ENCODE measurements around the gene HMX1.

The HMX1 gene

GRCh38 chr4:8844976-8845690 is 26.5 kb downstream of the HMX1 start:
- TF ChIP-seq CTCF (conservative IDR thresholded peaks at IDR 0.05) = no peak
- no peak overlapping the region for H3K27ac ChIP-seq

DNA sequence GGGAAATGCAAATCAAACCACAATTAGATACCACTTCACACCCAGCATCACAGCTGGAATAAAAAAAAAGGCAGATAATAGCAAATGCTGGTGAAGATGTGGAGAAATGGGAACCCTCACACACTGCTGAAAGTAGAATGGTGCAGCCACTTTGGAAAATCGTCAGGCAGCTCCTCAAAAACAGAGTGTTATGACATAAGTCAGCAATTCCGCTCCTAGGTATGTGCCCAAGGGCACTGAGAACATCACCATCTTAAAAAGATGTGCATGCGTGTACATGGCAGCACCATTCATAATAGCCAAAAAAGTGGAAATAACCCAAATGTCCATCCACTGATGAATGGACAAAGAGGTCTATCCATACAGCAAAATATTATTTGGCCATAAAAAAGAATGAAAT is 28.0 kb downstream of the HMX1 start:
- no peak overlapping the region for H3K27ac ChIP-seq
- TF ChIP-seq CTCF (conservative IDR thresholded peaks at IDR 0.05) = no peak

DNA sequence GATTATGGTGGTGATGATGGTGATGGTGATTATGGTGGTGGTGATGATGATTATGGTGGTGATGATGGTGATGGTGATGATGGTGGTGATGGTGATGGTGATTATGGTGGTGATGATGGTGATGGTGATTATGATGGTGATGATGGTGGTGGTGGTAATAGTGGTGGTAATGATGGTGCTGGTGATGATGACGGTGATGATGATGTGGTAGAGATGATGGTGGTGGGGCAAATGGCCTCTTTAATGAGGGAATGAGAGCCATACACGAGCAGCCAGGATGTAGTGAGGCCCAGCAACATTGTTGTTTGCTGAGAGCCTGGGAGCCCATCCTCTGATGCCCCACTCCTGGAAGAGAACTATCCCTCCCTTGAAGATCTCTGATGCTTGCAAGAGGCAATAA is 29.0 kb downstream of the HMX1 start:
- TF ChIP-seq CTCF (conservative IDR thresholded peaks at IDR 0.05) = no peak
- no peak overlapping the region for H3K27ac ChIP-seq

GRCh38 chr4:8841678-8842268 is 29.9 kb downstream of the HMX1 start:
- no peak overlapping the region for H3K27ac ChIP-seq
- no peak for TF ChIP-seq CTCF (conservative IDR thresholded peaks at IDR 0.05)

GRCh38 chr4:8840816-8841455 is 30.7 kb downstream of the HMX1 start:
- TF ChIP-seq CTCF (conservative IDR thresholded peaks at IDR 0.05) = no peak
- H3K27ac ChIP-seq = no peak overlapping the region

DNA sequence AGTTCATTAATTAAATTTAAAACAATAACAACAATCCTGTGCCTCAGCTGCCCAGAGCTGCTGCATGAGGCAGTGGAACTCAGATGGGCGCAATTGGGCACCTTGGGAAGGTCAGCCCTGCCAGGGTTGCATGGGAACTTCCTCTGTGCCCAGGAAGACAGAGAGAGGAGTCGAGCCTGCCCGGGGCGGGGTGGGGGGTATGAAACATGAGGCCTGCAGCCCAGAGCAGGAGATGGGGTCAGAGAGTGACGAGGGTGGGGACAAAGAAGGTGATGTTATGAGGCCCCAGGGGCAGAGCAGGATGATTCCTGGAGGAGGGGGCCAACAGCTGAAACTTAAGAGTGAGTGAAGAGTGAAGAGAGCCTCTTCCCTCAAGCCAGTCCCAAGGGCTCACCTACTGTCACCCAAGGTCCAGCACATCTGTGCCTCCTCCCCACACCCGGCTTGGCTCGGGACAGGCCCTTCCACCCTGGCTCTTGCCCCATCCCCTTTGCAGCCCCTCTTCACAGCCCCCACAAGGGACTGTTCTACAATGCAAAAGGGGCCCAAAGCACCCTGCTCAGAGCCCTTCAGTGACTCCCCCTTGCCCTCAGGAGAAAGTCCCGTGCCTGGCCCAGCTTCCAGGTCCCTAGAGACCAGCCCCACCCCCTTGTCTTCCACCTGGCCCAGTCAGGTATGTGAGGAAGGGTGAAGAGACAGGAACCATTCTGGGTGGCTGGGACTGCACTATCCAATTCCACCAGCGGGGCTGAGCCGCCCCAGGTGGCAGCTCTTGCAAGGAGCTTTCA is 31.4 kb downstream of the HMX1 start:
- no peak overlapping the region for H3K27ac ChIP-seq
- no peak for TF ChIP-seq CTCF (conservative IDR thresholded peaks at IDR 0.05)

DNA sequence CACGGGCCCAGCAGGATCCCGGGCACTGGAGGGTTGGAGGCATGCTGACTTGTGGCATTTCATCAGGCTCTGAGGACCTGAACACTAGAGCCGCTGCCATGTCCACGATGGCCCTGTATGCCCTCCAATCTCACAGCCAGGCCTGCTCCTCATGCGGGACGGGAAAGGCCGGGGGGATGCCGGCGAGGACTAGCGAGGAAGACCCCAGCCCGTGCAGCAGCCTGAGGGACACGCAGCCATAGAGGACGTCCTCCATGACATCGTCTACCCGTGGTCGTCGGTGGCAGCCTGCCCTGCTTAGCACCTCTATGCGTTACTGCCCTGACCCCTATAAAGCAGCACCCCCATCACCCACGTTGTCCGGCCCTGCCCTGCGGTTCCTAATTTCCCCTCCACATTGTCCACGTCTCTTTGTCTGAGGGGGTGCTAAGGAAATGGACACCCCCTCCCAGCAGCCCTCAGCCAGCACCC is 32.6 kb downstream of the HMX1 start:
- H3K27ac ChIP-seq = no peak overlapping the region

More for the DNA sequence above, 32.6 kb downstream of the HMX1 start:
- TF ChIP-seq CTCF (conservative IDR thresholded peaks at IDR 0.05) = no peak

Measured in VCaP (cell line).